ENCODE data around the gene GDF2.

Gene GDF2

DNA sequence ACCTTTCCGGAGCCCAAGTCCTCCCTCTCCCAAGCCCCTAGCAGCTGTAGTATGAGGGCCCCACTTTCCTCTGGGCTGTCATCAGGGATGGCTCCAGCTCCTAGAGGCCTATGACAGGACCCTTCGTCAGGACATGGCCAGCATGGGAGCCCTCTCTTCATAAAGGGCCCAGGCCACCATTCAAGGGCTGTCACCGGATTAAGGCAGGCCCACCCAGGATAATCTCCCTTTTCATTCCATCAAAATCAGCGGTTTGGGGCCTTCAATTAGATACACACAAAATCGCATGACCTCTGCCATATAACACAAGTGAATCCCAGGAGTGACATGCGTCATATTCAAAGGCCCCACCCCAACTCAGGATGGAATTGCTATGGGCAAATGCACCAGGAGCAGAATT is 34.4 kb upstream of the GDF2 start:
- H3K4me3 ChIP-seq = no peak overlapping the region
- no peaks in the 10 kb centered on the region for H3K9me3 ChIP-seq
- no peaks in the 10 kb centered on the region for H3K27me3 ChIP-seq
- no peaks in the 10 kb centered on the region for H3K36me3 ChIP-seq
- peaks cover 0 to 4% (median 0%) of the 10 kb centered on the region in 4 donors for H3K4me1 ChIP-seq
- DNase-seq = no peak
- intact Hi-C loops (cut with DNase I; ENCODE audit: low total_unique reads) = no loop called here
- no peak overlapping the region for H3K27ac ChIP-seq
- TF ChIP-seq, protein P1, sequence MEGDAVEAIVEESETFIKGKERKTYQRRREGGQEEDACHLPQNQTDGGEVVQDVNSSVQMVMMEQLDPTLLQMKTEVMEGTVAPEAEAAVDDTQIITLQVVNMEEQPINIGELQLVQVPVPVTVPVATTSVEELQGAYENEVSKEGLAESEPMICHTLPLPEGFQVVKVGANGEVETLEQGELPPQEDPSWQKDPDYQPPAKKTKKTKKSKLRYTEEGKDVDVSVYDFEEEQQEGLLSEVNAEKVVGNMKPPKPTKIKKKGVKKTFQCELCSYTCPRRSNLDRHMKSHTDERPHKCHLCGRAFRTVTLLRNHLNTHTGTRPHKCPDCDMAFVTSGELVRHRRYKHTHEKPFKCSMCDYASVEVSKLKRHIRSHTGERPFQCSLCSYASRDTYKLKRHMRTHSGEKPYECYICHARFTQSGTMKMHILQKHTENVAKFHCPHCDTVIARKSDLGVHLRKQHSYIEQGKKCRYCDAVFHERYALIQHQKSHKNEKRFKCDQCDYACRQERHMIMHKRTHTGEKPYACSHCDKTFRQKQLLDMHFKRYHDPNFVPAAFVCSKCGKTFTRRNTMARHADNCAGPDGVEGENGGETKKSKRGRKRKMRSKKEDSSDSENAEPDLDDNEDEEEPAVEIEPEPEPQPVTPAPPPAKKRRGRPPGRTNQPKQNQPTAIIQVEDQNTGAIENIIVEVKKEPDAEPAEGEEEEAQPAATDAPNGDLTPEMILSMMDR (IDR thresholded peaks at IDR 0.05) = no peak

DNA sequence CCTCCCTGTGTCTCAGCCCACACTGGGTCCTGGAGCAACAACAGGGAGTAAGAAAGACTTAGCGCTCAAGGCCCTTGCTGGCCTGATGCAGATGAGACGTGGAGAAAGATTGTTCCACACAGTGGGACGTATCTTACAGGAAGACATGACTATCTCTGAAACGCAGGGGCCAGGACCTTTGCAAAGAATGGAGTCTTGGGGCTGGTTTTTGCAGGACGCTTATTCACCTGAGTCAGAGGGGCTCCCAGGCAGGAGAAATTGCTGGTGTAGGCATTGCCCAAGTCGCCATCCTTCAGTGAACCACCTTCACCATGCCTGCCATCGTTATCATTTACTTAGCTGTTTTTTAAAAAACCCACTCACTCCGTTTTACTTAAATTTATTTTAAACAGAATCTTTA is 34.0 kb upstream of the GDF2 start:
- H3K27ac ChIP-seq = no peak overlapping the region
- TF ChIP-seq, protein P1 (IDR thresholded peaks at IDR 0.05) = no peak
- no peak overlapping the region for H3K4me3 ChIP-seq
- intact Hi-C loops (cut with DNase I; ENCODE audit: low total_unique reads) = no loop called here
- peaks cover 0 to 4% (median 0%) of the 10 kb centered on the region in 4 donors for H3K4me1 ChIP-seq
- no peaks in the 10 kb centered on the region for H3K9me3 ChIP-seq
- no peak for DNase-seq
- H3K36me3 ChIP-seq = no peaks in the 10 kb centered on the region
- H3K27me3 ChIP-seq = no peaks in the 10 kb centered on the region

DNA sequence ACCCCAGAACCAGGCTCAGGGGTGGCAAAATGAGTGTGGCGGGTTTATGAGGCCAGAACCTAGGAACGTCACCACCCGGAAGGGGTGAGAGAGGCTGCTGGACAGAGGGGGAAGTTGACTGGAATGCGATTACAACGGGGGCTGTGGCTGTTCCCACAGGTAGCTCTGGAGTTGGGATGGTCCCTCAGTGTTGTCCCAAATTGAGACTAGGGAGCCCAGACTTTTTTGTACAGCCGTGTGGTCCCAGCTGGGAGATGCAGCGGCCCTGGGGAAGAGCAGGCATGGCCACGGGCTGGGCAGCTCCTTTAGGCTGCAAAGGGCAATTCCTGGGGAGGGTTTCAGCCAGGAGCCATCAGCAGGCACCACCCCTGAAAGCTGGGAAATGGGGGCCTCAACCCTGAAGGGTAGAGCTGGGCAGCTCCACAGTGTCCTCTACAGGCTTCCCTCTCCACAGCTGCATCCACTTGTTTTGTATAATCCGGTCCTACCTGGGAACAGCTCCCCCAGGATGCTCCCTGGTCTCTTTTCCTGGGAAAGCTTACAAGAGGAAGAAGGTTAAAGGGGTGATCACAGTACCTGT is 33.2 kb upstream of the GDF2 start:
- H3K27ac ChIP-seq = no peak overlapping the region
- H3K36me3 ChIP-seq = no peaks in the 10 kb centered on the region
- intact Hi-C loops (cut with DNase I; ENCODE audit: low total_unique reads) = no loop called here
- H3K4me1 ChIP-seq = peaks cover 0 to 4% (median 0%) of the 10 kb centered on the region in 4 donors
- H3K27me3 ChIP-seq = no peaks in the 10 kb centered on the region
- peak in 1 of 2 donors; percentile 46 for DNase-seq
- no peaks in the 10 kb centered on the region for H3K9me3 ChIP-seq
- no peak overlapping the region for H3K4me3 ChIP-seq
- TF ChIP-seq, protein P1 (IDR thresholded peaks at IDR 0.05) = no peak

DNA sequence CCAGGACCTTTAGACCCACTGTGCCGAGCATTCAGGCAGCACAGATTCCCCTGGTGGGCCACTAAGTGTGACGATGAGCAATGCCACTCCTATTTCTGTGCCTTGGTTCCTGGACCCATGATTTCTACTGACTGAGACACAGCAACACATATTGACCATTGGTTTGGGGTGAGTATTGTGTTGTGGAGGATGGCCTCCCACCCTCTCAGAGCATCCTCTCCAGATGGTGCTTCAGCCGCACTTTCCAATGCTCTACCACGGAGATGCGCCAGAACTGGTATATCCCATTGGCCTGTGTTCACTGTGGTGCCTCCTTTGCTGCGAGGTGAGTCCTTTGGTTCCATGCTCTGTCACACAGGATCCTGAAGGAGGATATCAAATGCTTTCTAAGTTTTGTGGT is 32.3 kb upstream of the GDF2 start:
- no peak overlapping the region for H3K27ac ChIP-seq
- DNase-seq = no peak

DNA sequence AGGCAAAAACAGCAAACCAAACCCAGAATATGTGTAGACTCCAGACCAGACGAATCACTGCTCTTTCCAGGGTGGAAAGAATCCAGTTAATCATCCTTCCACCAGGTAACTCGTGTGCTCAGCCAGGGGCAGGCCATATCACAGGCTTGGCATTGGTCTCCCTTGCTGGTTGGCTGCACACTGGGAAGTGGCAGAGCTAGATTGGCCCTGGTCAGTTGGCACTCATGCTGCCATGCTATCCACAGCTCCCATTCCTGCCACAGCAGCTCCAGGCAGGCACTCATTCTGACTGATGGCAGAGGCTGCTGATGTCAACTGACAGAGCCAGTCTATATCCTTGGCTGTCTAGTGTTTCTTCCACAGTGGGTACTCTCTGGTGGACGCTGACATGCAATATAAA is 31.9 kb upstream of the GDF2 start:
- TF ChIP-seq, protein P1 (IDR thresholded peaks at IDR 0.05) = no peak
- Histone ChIP-seq H3K27me3 (peaks cover 0 to 7% of the 10 kb centered on the region in 2 donors), H3K4me3 (no peak overlapping the region), H3K27ac (no peak overlapping the region), H3K4me1 (peaks cover 0 to 4% (median 0%) of the 10 kb centered on the region in 4 donors), H3K36me3 (no peaks in the 10 kb centered on the region), H3K9me3 (no peaks in the 10 kb centered on the region)
- intact Hi-C loops (cut with DNase I; ENCODE audit: low total_unique reads) = no loop called here
- DNase-seq = no peak

More for the DNA sequence above, 32.3 kb upstream of the GDF2 start:
- no peaks in the 10 kb centered on the region for H3K9me3 ChIP-seq
- H3K4me1 ChIP-seq = peaks cover 0 to 4% (median 0%) of the 10 kb centered on the region in 4 donors
- no peaks in the 10 kb centered on the region for H3K36me3 ChIP-seq
- H3K27me3 ChIP-seq = peaks cover 0 to 4% of the 10 kb centered on the region in 2 donors
- TF ChIP-seq, protein P1 (IDR thresholded peaks at IDR 0.05) = no peak
- no peak overlapping the region for H3K4me3 ChIP-seq
- intact Hi-C loops (cut with DNase I; ENCODE audit: low total_unique reads) = no loop called here
